Mammary microvascular endothelial cell (primary cell): ENCODE data around the gene MZT1. TPM values are rescaled to one million over a fixed set of nuclear protein-coding genes. Genes with fewer than 3 reads are reported as not detected.

Experiments
- total RNA-seq: library from RNA; depleted of rRNA; stranded (reverse); fragments of >200 nt; gene quantifications from 2 replicates; pipeline ENCODE4 v1.2.3, GENCODE V29; 2015

Gene MZT1
- 27.6 and 30.1 TPM in 2 replicates for total RNA-seq

GRCh38 chr13:72727417-72728289, at the start of gene MZT1, which contains the start of gene BORA:
Gene MZT1, minus strand, starts transcription at chr13:72727629. Its CDS starts 27 bp downstream, at chr13:72727602.
Gene BORA, plus strand, starts transcription at chr13:72727923. Its CDS starts 1,018 bp downstream, at chr13:72728941.

Other genes starting within 250 kb of the MZT1 start
- 9.3 and 10.9 TPM in 2 replicates for gene BORA, start 294 bp upstream of the MZT1 start, total RNA-seq
- gene DIS3, start 54.3 kb upstream of the MZT1 start, total RNA-seq, result 26.8 and 33.0 TPM in 2 replicates
- 6.8 and 7.2 TPM in 2 replicates for gene PIBF1, start 54.5 kb upstream of the MZT1 start, total RNA-seq